ENCODE measurements around the gene GRID1.

- no peak for TF ChIP-seq CTCF (IDR thresholded peaks at IDR 0.05)
- TF ChIP-seq POLR2A (IDR thresholded peaks at IDR 0.05), result no peak
These were observed 173.9 kb downstream of the GRID1 start for GRCh38 chr10:86192691-86193090.
